Measurements from ENCODE around the gene NUDT5. TPM values are rescaled to one million over a fixed set of nuclear protein-coding genes. Genes with fewer than 3 reads are reported as not detected.

The NUDT5 gene
- total RNA-seq, 1 donor from 2014 or later, result 64.5 TPM

GRCh38 chr10:12162927-12163326 lies 32.8 kb downstream of the NUDT5 start:
- DNase-seq (ENCODE audit: low read depth), result no peak
- no peak overlapping the region for H3K4me3 ChIP-seq (ENCODE audit: low read depth, low read length)
- TF ChIP-seq CTCF (conservative IDR thresholded peaks at IDR 0.05; ENCODE audit: low read depth, low read length), result no peak

- no peak for TF ChIP-seq CTCF (conservative IDR thresholded peaks at IDR 0.05; ENCODE audit: low read depth, low read length)
- H3K4me3 ChIP-seq (ENCODE audit: low read depth, low read length), result no peak overlapping the region
- DNase-seq (ENCODE audit: low read depth), result no peak
Observed at GRCh38 chr10:12160664-12161063, 35.0 kb downstream of the NUDT5 start.

- no peak for TF ChIP-seq CTCF (conservative IDR thresholded peaks at IDR 0.05; ENCODE audit: low read depth, low read length)
- no peak overlapping the region for H3K4me3 ChIP-seq (ENCODE audit: low read depth, low read length)
- DNase-seq (ENCODE audit: low read depth), result no peak
Observed at GRCh38 chr10:12158111-12158510, 37.6 kb downstream of the NUDT5 start.

- DNase-seq (ENCODE audit: low read depth), result no peak
- H3K4me3 ChIP-seq (ENCODE audit: low read depth, low read length), result no peak overlapping the region
- no peak for TF ChIP-seq CTCF (conservative IDR thresholded peaks at IDR 0.05; ENCODE audit: low read depth, low read length)
Observed at GRCh38 chr10:12156367-12157123, 39.1 kb downstream of the NUDT5 start.

- no peak for DNase-seq (ENCODE audit: low read depth)
- no peak for TF ChIP-seq CTCF (conservative IDR thresholded peaks at IDR 0.05; ENCODE audit: low read depth, low read length)
- H3K4me3 ChIP-seq (ENCODE audit: low read depth, low read length), result no peak overlapping the region
Observed at GRCh38 chr10:12154516-12154915, 41.2 kb downstream of the NUDT5 start.

GRCh38 chr10:12150163-12150562 lies 45.5 kb downstream of the NUDT5 start:
- no peak overlapping the region for H3K4me3 ChIP-seq (ENCODE audit: low read depth, low read length)
- TF ChIP-seq CTCF (conservative IDR thresholded peaks at IDR 0.05; ENCODE audit: low read depth, low read length), result no peak
- DNase-seq (ENCODE audit: low read depth), result no peak

GRCh38 chr10:12144538-12144937 lies 51.2 kb downstream of the NUDT5 start:
- H3K4me3 ChIP-seq (ENCODE audit: low read depth, low read length), result no peak overlapping the region
- TF ChIP-seq CTCF (conservative IDR thresholded peaks at IDR 0.05; ENCODE audit: low read depth, low read length), result no peak
- DNase-seq (ENCODE audit: low read depth), result no peak

Data from epithelial cell of proximal tubule (primary cell).